ENCODE measurements around the gene KMT2C.
"Not testable (repeated sequence)": the region's sequence is repeated elsewhere in the genome, so short reads cannot be mapped to it uniquely, and the experiment has no call there.

Gene KMT2C

DNA sequence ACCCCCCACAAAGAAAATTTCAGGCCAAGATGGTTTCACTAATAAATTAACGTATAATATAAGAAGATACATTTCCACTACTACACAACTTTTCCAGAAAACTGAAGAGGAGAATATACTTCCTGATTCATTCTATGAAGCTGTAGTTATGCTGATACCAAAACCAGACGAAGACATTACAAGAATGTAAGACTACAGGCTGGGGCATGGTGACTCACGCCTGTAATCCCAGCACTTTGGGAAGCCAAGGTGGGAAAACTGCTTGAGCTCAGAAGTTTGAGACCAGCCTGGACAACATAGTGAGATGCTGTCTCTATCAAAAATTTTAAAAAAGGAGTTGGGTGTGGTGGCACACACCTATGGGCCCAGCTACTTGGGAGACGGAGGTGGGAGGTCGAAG, 201.4 kb downstream of the KMT2C start:
- not testable (repeated sequence) for H3K27me3 ChIP-seq (replicated peaks; ENCODE audit: insufficient read depth, low read length); H3K9ac ChIP-seq (ENCODE audit: low read length); H3K36me3 ChIP-seq (replicated peaks; ENCODE audit: insufficient read depth, low read length); H3K9me2 ChIP-seq (replicated peaks; ENCODE audit: insufficient read depth, low read length); H2AFZ ChIP-seq (ENCODE audit: low read length); H3K4me2 ChIP-seq (ENCODE audit: low read depth, low read length); H3F3A ChIP-seq (ENCODE audit: insufficient read depth, low read length); H3K4me3 ChIP-seq (ENCODE audit: low read length); H4K20me1 ChIP-seq (ENCODE audit: insufficient read depth, low read length); DNase-seq; H3K27ac ChIP-seq (ENCODE audit: low read length); H3K79me2 ChIP-seq (ENCODE audit: low read length); H3K9me3 ChIP-seq (replicated peaks; ENCODE audit: insufficient read depth, low read length); H3K4me1 ChIP-seq (ENCODE audit: low read length)

GRCh38 chr7:152231089-152231488, 204.7 kb downstream of the KMT2C start:
- Histone ChIP-seq H3K9me3 (replicated peaks; ENCODE audit: insufficient read depth, low read length) (no peaks in the 10 kb centered on the region), H3K4me3 (ENCODE audit: low read length) (no peak overlapping the region), H3K9ac (ENCODE audit: low read length) (no peak overlapping the region), H3K4me1 (ENCODE audit: low read length) (no peaks in the 10 kb centered on the region), H3K4me2 (ENCODE audit: low read depth, low read length) (no peak overlapping the region), H3K36me3 (replicated peaks; ENCODE audit: insufficient read depth, low read length) (peaks cover 2% of the 10 kb centered on the region; the same call in 1 of the 2 replicates), H3K9me2 (replicated peaks; ENCODE audit: insufficient read depth, low read length) (no peaks in the 10 kb centered on the region), H3K79me2 (ENCODE audit: low read length) (0 out of 2 replicates have a peak, but pooled peaks cover 3% of the 10 kb centered on the region), H3K27me3 (replicated peaks; ENCODE audit: insufficient read depth, low read length) (no peaks in the 10 kb centered on the region), H2AFZ (ENCODE audit: low read length) (no peak overlapping the region), H3F3A (ENCODE audit: insufficient read depth, low read length) (no peaks in the 10 kb centered on the region), H4K20me1 (ENCODE audit: insufficient read depth, low read length) (no peaks in the 10 kb centered on the region), H3K27ac (ENCODE audit: low read length) (no peak overlapping the region)
- no peak for DNase-seq
- TF ChIP-seq EZH2phosphoT487 (IDR thresholded peaks at IDR 0.05; ENCODE audit: low read length) (no peak), EZH2 (optimal IDR thresholded peaks at IDR 0.05; ENCODE audit: low read depth, low read length) (no peak)
- TF ChIP-seq, protein P1, sequence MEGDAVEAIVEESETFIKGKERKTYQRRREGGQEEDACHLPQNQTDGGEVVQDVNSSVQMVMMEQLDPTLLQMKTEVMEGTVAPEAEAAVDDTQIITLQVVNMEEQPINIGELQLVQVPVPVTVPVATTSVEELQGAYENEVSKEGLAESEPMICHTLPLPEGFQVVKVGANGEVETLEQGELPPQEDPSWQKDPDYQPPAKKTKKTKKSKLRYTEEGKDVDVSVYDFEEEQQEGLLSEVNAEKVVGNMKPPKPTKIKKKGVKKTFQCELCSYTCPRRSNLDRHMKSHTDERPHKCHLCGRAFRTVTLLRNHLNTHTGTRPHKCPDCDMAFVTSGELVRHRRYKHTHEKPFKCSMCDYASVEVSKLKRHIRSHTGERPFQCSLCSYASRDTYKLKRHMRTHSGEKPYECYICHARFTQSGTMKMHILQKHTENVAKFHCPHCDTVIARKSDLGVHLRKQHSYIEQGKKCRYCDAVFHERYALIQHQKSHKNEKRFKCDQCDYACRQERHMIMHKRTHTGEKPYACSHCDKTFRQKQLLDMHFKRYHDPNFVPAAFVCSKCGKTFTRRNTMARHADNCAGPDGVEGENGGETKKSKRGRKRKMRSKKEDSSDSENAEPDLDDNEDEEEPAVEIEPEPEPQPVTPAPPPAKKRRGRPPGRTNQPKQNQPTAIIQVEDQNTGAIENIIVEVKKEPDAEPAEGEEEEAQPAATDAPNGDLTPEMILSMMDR (IDR thresholded peaks at IDR 0.05; ENCODE audit: low read length), result no peak

- H3K27me3 ChIP-seq (replicated peaks; ENCODE audit: insufficient read depth, low read length); H2AFZ ChIP-seq (ENCODE audit: low read length); H3K9me2 ChIP-seq (replicated peaks; ENCODE audit: insufficient read depth, low read length); H3K27ac ChIP-seq (ENCODE audit: low read length); H4K20me1 ChIP-seq (ENCODE audit: insufficient read depth, low read length); DNase-seq; H3K4me2 ChIP-seq (ENCODE audit: low read depth, low read length); H3K4me1 ChIP-seq (ENCODE audit: low read length); H3K36me3 ChIP-seq (replicated peaks; ENCODE audit: insufficient read depth, low read length); H3K4me3 ChIP-seq (ENCODE audit: low read length); H3K9ac ChIP-seq (ENCODE audit: low read length); H3F3A ChIP-seq (ENCODE audit: insufficient read depth, low read length); H3K79me2 ChIP-seq (ENCODE audit: low read length); H3K9me3 ChIP-seq (replicated peaks; ENCODE audit: insufficient read depth, low read length): not testable (repeated sequence)
These were observed 216.2 kb downstream of the KMT2C start for GRCh38 chr7:152219556-152219955.

- H3K27me3 ChIP-seq (replicated peaks; ENCODE audit: insufficient read depth, low read length); H3K4me2 ChIP-seq (ENCODE audit: low read depth, low read length); H2AFZ ChIP-seq (ENCODE audit: low read length); H3K27ac ChIP-seq (ENCODE audit: low read length); H3K4me1 ChIP-seq (ENCODE audit: low read length); H3K9me2 ChIP-seq (replicated peaks; ENCODE audit: insufficient read depth, low read length); H3K79me2 ChIP-seq (ENCODE audit: low read length); H3F3A ChIP-seq (ENCODE audit: insufficient read depth, low read length); H4K20me1 ChIP-seq (ENCODE audit: insufficient read depth, low read length); H3K9me3 ChIP-seq (replicated peaks; ENCODE audit: insufficient read depth, low read length); H3K4me3 ChIP-seq (ENCODE audit: low read length); H3K9ac ChIP-seq (ENCODE audit: low read length); H3K36me3 ChIP-seq (replicated peaks; ENCODE audit: insufficient read depth, low read length); DNase-seq: not testable (repeated sequence)
These were observed 227.0 kb downstream of the KMT2C start for GRCh38 chr7:152208766-152209165.

GRCh38 chr7:152204417-152204816, 231.4 kb downstream of the KMT2C start:
- not testable (repeated sequence) for H3K9me3 ChIP-seq (replicated peaks; ENCODE audit: insufficient read depth, low read length); H3K27me3 ChIP-seq (replicated peaks; ENCODE audit: insufficient read depth, low read length); H4K20me1 ChIP-seq (ENCODE audit: insufficient read depth, low read length); H3K9me2 ChIP-seq (replicated peaks; ENCODE audit: insufficient read depth, low read length); H3K36me3 ChIP-seq (replicated peaks; ENCODE audit: insufficient read depth, low read length); H3K79me2 ChIP-seq (ENCODE audit: low read length); H3K4me3 ChIP-seq (ENCODE audit: low read length); H3K4me1 ChIP-seq (ENCODE audit: low read length); H2AFZ ChIP-seq (ENCODE audit: low read length); H3K27ac ChIP-seq (ENCODE audit: low read length); H3F3A ChIP-seq (ENCODE audit: insufficient read depth, low read length); H3K9ac ChIP-seq (ENCODE audit: low read length); H3K4me2 ChIP-seq (ENCODE audit: low read depth, low read length); DNase-seq
